Ovary (tissue), 9 donors: ENCODE results near the gene IRS1. TPM values are rescaled to one million over a fixed set of nuclear protein-coding genes. Genes with fewer than 3 reads are reported as not detected.

Source experiments
- DNase-seq, 5 donors: peaks; one replicate each; pipeline ENCODE4 v3.0.0-alpha.2; 2019 to 2020
- H3K27ac ChIP-seq, 2 donors: fragments of 200-600 bp; one replicate each; pipeline versions ENCODE4 v1.5.1 to v1.8.0; 2019 to 2022
- H3K27me3 ChIP-seq: fragments of 200-600 bp; one replicate; pipeline ENCODE4 v1.8.0; 2022
- H3K36me3 ChIP-seq: fragments of 200-600 bp; sonication (generic); one replicate; pipeline ENCODE4 v1.5.1; 2019
- H3K4me1 ChIP-seq: one replicate; pipeline ENCODE4 v1.8.1; 2013; ENCODE audit warnings: mild to moderate bottlenecking, moderate library complexity; ENCODE audit not compliant: insufficient read depth
- H3K4me3 ChIP-seq: fragments of 200-600 bp; sonication (generic); one replicate; pipeline ENCODE4 v1.5.1; 2017
- H3K9me3 ChIP-seq, 2 donors: fragments of 200-600 bp in 1 of 2; sonication (generic) in 1 of 2; one replicate each; pipeline versions ENCODE4 v1.5.1 to v1.8.1; 2013 to 2019; ENCODE audit warnings: mild to moderate bottlenecking in 1 of 2, moderate library complexity in 1 of 2
- CTCF ChIP-seq, 3 donors: fragments of 450-650 bp in 2 of 3; fragments of 200-600 bp in 1 of 3; IDR thresholded peaks; one replicate each; pipeline versions ENCODE4 v1.5.1 to v1.8.0; 2016 to 2022; ENCODE audit warnings: antibody characterized with exemption in 3 of 3, mild to moderate bottlenecking in 1 of 3
- EP300 ChIP-seq: sonication (generic); formaldehyde crosslinking; IDR thresholded peaks from one replicate; pipeline ENCODE4 v1.6.1; 2017; ENCODE audit warnings: antibody characterized with exemption
- POLR2A ChIP-seq: fragments of 450-650 bp; IDR thresholded peaks from one replicate; pipeline ENCODE4 v1.6.1; 2017; ENCODE audit warnings: antibody characterized with exemption, mild to moderate bottlenecking, moderate library complexity
- WGBS, 3 donors: extraction: QIAGEN DNeasy Blood & Tissue Kit in 1 of 3; methylation state at CpG; one replicate each; pipeline versions ENCODE4 v1.1.5 to v1.1.7; 2013 to 2017; 5-methylcytosine and 5-hydroxymethylcytosine counted together
- intact Hi-C, 4 donors: fragments of 100-400 bp; cut with DNase I; formaldehyde crosslinking; loops; one replicate each; pipeline versions ENCODE4 v1.11.0 to v1.15.1; 2022 to 2023
- polyA plus RNA-seq, 2 donors: library from polyadenylated mRNA; stranded (reverse); fragments of 200-250 nt in 1 of 2; fragments of 350-450 nt in 1 of 2; fragmentation: Illumina TruSeq in 1 of 2; extraction: RNeasy Lipid Tissue Mini Kit (QIAGEN cat#74804) in 1 of 2; gene quantifications; one replicate each; pipeline ENCODE4 v1.2.3, GENCODE V29; 2013 to 2014
- total RNA-seq, 7 donors: library from RNA; depleted of rRNA in 2 of 7; stranded (reverse); fragments of >200 nt in 2 of 7; fragmentation: NEBNext Ultra II Directional in 3 of 7; extraction: Animal tissue kit (Norgen Biotek cat#: 25700) in 3 of 7; gene quantifications; one replicate each; pipeline versions ENCODE4 v1.1.0 to v1.2.4, GENCODE V29; 2016 to 2023
- donor health status: DM: no; HTN: no; CAD: no; lungs with moderate emphysema.
- donor health status: DM: no; HTN: no; CAD: no.
- donor health status: Bipolar disorder and iron deficiency.
- donor health status: DM: yes; HTN: yes; CAD: no.
- donor health status: DM: no; HTN: no; CAD: no.
- donor health status: DM: yes; HTN: yes; CAD: no.

IRS1 gene
- total and polyA plus RNA-seq, 9 donors, result 22.3 to 87.0 (median 44.1) TPM

- H3K27ac ChIP-seq, result no peak overlapping the region
- no peak overlapping the region for H3K4me3 ChIP-seq
- H3K9me3 ChIP-seq, result no peaks in the 10 kb centered on the region
- intact Hi-C loops, result no loop called here
- no peaks in the 10 kb centered on the region for H3K27me3 ChIP-seq
- TF ChIP-seq POLR2A (no peak), EP300 (no peak), CTCF (IDR thresholded peaks at IDR 0.05) (no peak)
- no peak for DNase-seq
- H3K36me3 ChIP-seq, result no peaks in the 10 kb centered on the region
- peaks cover 2% of the 10 kb centered on the region for H3K4me1 ChIP-seq
Observed at GRCh38 chr2:226716126-226716525, 83.5 kb downstream of the IRS1 start.

GRCh38 chr2:226715347-226715990 is 84.2 kb downstream of the IRS1 start:
- Histone ChIP-seq H3K27ac (no peak overlapping the region), H3K9me3 (no peaks in the 10 kb centered on the region), H3K4me1 (no peaks in the 10 kb centered on the region), H3K4me3 (no peak overlapping the region), H3K27me3 (no peaks in the 10 kb centered on the region), H3K36me3 (no peaks in the 10 kb centered on the region)
- intact Hi-C loops, result no loop called here
- no peak for DNase-seq
- WGBS, 3 donors, result 78 to 90% (median 83%) methylated on average over 3 of the region's 3 CpGs
- TF ChIP-seq CTCF (IDR thresholded peaks at IDR 0.05) (no peak), EP300 (no peak), POLR2A (no peak)

- Histone ChIP-seq H3K27me3 (no peaks in the 10 kb centered on the region), H3K9me3 (no peaks in the 10 kb centered on the region), H3K4me3 (no peak overlapping the region), H3K36me3 (no peaks in the 10 kb centered on the region), H3K27ac (no peak overlapping the region), H3K4me1 (no peaks in the 10 kb centered on the region)
- TF ChIP-seq POLR2A, result no peak
- intact Hi-C loops, result no loop called here
- 83 to 93% (median 92%) methylated on average over 1 of the region's 1 CpG for WGBS, 3 donors
- no peak for DNase-seq
Observed at GRCh38 chr2:226712941-226713340, 86.7 kb downstream of the IRS1 start.

- no peaks in the 10 kb centered on the region for H3K27me3 ChIP-seq
- TF ChIP-seq CTCF (IDR thresholded peaks at IDR 0.05) (no peak), POLR2A (no peak), EP300 (no peak)
- no peak for DNase-seq
- 94 to 98% (median 96%) methylated on average over 2 of the region's 2 CpGs for WGBS, 3 donors
- H3K36me3 ChIP-seq, result no peaks in the 10 kb centered on the region
- H3K27ac ChIP-seq, result no peak overlapping the region
- H3K4me3 ChIP-seq, result no peak overlapping the region
- no peaks in the 10 kb centered on the region for H3K9me3 ChIP-seq
- intact Hi-C loops, result no loop called here
- H3K4me1 ChIP-seq, result no peaks in the 10 kb centered on the region
Observed at GRCh38 chr2:226711606-226712296, 87.9 kb downstream of the IRS1 start.

- Histone ChIP-seq H3K36me3 (no peaks in the 10 kb centered on the region), H3K9me3 (no peaks in the 10 kb centered on the region), H3K4me3 (no peak overlapping the region), H3K4me1 (no peaks in the 10 kb centered on the region), H3K27ac (no peak overlapping the region), H3K27me3 (no peaks in the 10 kb centered on the region)
- DNase-seq, result no peak
- intact Hi-C loops, result no loop called here
- no peak for TF ChIP-seq CTCF (IDR thresholded peaks at IDR 0.05)
- no peak for TF ChIP-seq POLR2A
- TF ChIP-seq EP300, result no peak
Observed at GRCh38 chr2:226707499-226707898, 92.1 kb downstream of the IRS1 start.
